Smooth muscle cell (in vitro differentiated cells): ENCODE data around the gene CHGA. TPM values are rescaled to one million over a fixed set of nuclear protein-coding genes. Genes with fewer than 3 reads are reported as not detected.

Source experiments
- DNase-seq: peaks from one replicate; lab custom pipeline; 2025; ENCODE audit not compliant: unreplicated experiment; lab: John Stamatoyannopoulos, UW
- H2AFZ ChIP-seq: fragments of 200-600 bp; sonication (generic); 2 replicates; pipeline ENCODE4 v1.6.0; 2016; ENCODE audit warnings: antibody characterized with exemption, low read depth, mild to moderate bottlenecking
- H3F3A ChIP-seq: fragments of 200-600 bp; sonication (generic); 2 replicates; pipeline ENCODE4 v1.6.0; 2017; ENCODE audit warnings: antibody characterized with exemption, low read depth
- H3K27ac ChIP-seq: fragments of 200-600 bp; sonication (generic); 2 replicates; pipeline ENCODE4 v1.5.1; 2016; ENCODE audit warnings: low read depth, mild to moderate bottlenecking
- H3K27me3 ChIP-seq: fragments of 200-600 bp; sonication (generic); 2 replicates; pipeline ENCODE4 v1.6.1; 2016; ENCODE audit warnings: low read depth, mild to moderate bottlenecking
- H3K36me3 ChIP-seq: fragments of 200-600 bp; sonication (generic); 2 replicates; pipeline ENCODE4 v1.5.1; 2016; ENCODE audit warnings: low read depth
- H3K4me1 ChIP-seq: fragments of 200-600 bp; sonication (generic); 2 replicates; pipeline ENCODE4 v1.5.1; 2016; ENCODE audit warnings: low read depth
- H3K4me2 ChIP-seq: fragments of 200-600 bp; sonication (generic); 2 replicates; pipeline ENCODE4 v1.6.0; 2016; ENCODE audit warnings: mild to moderate bottlenecking
- H3K4me3 ChIP-seq: fragments of 200-600 bp; sonication (generic); 2 replicates; pipeline ENCODE4 v1.5.1; 2016; ENCODE audit warnings: mild to moderate bottlenecking
- H3K79me2 ChIP-seq: fragments of 200-600 bp; sonication (generic); 2 replicates; pipeline ENCODE4 v1.6.0; 2016; ENCODE audit warnings: low read depth, mild to moderate bottlenecking
- H3K9ac ChIP-seq: fragments of 200-600 bp; sonication (generic); 2 replicates; pipeline ENCODE4 v1.6.0; 2016; ENCODE audit warnings: low read depth
- H3K9me3 ChIP-seq: fragments of 200-600 bp; sonication (generic); replicated peaks from 2 replicates; pipeline ENCODE4 v1.5.1; 2016; ENCODE audit warnings: low read depth
- H4K20me1 ChIP-seq: fragments of 200-600 bp; sonication (generic); 2 replicates; pipeline ENCODE4 v1.6.0; 2016; ENCODE audit warnings: low read depth
- CTCF ChIP-seq: fragments of 200-600 bp; sonication (generic); IDR thresholded peaks from 2 replicates; pipeline ENCODE4 v1.5.1; 2017; ENCODE audit warnings: borderline replicate concordance, mild to moderate bottlenecking, antibody characterized with exemption; ENCODE audit not compliant: insufficient read depth, poor library complexity, severe bottlenecking
- WGBS: methylation state at CpG from one replicate; pipeline ENCODE4 v1.1.7; 2016; ENCODE audit warnings: low lambda C conversion rate; 5-methylcytosine and 5-hydroxymethylcytosine counted together
- polyA plus RNA-seq: library from polyadenylated mRNA; unstranded; fragments of >200 nt; fragmentation: Nextera tagmentation; extraction: Ambion mirVana; gene quantifications from 2 replicates; pipeline ENCODE4 v1.2.1, GENCODE V29; 2016
- total RNA-seq: library from RNA; depleted of rRNA; stranded (reverse); fragments of >200 nt; gene quantifications from 2 replicates; pipeline ENCODE4 v1.2.3, GENCODE V29; 2014

The CHGA gene
- total and polyA plus RNA-seq, 2 experiments from 2014 or later = not detected

GRCh38 chr14:92934196-92935085 is 11.5 kb downstream of the CHGA start:
- H4K20me1 ChIP-seq = no peaks in the 10 kb centered on the region
- 90% methylated on average over 19 of the region's 19 CpGs for WGBS
- no peaks in the 10 kb centered on the region for H3F3A ChIP-seq
- no peaks in the 10 kb centered on the region for H3K4me1 ChIP-seq
- no peak overlapping the region for H3K4me3 ChIP-seq
- no peak overlapping the region for H2AFZ ChIP-seq
- no peak overlapping the region for H3K9ac ChIP-seq
- no peak for TF ChIP-seq CTCF
- no peaks in the 10 kb centered on the region for H3K79me2 ChIP-seq
- no peak overlapping the region for H3K4me2 ChIP-seq
- H3K9me3 ChIP-seq = no peaks in the 10 kb centered on the region
- DNase-seq = no peak
- H3K36me3 ChIP-seq = no peaks in the 10 kb centered on the region
- H3K27ac ChIP-seq = no peak overlapping the region
- no peaks in the 10 kb centered on the region for H3K27me3 ChIP-seq

- Histone ChIP-seq H3K79me2 (no peaks in the 10 kb centered on the region), H3K27ac (no peak overlapping the region), H3K9me3 (no peaks in the 10 kb centered on the region), H3K36me3 (no peaks in the 10 kb centered on the region), H3K4me2 (no peak overlapping the region), H3K9ac (no peak overlapping the region), H3K27me3 (no peaks in the 10 kb centered on the region), H3K4me3 (no peak overlapping the region), H3F3A (no peaks in the 10 kb centered on the region), H3K4me1 (no peaks in the 10 kb centered on the region), H2AFZ (no peak overlapping the region), H4K20me1 (no peaks in the 10 kb centered on the region)
- TF ChIP-seq CTCF = no peak
- WGBS = over 99% methylated on average over 11 of the region's 11 CpGs
- DNase-seq = no peak
These were observed 12.5 kb downstream of the CHGA start for GRCh38 chr14:92935446-92935845.

GRCh38 chr14:92936085-92936484 is 13.1 kb downstream of the CHGA start:
- DNase-seq = no peak
- Histone ChIP-seq H3K27ac (no peak overlapping the region), H4K20me1 (no peaks in the 10 kb centered on the region), H3K9me3 (no peaks in the 10 kb centered on the region), H3K4me1 (no peaks in the 10 kb centered on the region), H2AFZ (no peak overlapping the region), H3F3A (no peaks in the 10 kb centered on the region), H3K27me3 (no peaks in the 10 kb centered on the region), H3K79me2 (no peaks in the 10 kb centered on the region), H3K4me3 (no peak overlapping the region), H3K9ac (no peak overlapping the region), H3K36me3 (no peaks in the 10 kb centered on the region), H3K4me2 (no peak overlapping the region)
- no peak for TF ChIP-seq CTCF
- 94% methylated on average over 11 of the region's 11 CpGs for WGBS
